ENCODE measurements around the gene ZDHHC6. TPM values are rescaled to one million over a fixed set of nuclear protein-coding genes. Genes with fewer than 3 reads are reported as not detected.

Gene ZDHHC6
- total and polyA plus RNA-seq, 10 of the 15 experiments (the other 5 are each of a cell fraction or from before 2014, with no cell fraction given): 23.8 to 59.4 (median 35.6) TPM

DNA sequence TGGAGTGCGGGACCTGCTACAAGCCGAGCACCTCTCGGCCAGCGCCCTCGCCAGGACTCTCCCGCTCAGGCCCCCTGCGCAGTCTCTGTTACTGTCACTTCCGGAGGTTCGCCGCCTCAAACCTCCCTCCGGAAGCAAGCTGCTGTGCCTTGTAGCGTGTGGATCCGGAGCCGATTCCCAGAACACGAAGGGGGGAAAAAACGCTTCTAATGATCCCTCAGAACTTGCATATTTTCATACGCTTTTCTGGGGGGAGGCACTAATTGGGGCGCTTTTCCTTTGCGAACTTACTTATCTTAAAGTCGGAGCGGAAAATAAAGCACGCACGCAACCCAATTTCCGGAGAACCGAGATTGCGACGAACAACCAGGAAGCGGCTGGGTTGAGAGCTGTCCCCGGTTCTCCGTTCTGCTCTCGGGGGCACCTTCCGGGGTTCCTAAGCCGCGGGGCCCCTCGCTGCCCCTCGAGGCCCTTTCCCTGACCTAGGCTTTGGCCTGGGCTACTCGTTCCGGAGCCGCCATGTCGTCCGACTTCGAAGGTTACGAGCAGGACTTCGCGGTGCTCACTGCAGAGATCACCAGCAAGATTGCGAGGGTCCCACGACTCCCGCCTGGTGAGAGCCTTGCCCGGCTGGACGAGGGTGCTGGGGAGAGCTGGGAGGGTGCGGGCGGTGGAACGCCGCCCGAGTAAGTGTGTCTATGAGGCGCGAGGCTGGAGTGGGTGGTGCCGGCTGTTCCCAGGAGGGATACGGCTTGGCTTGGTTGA, at the start of gene ZDHHC6, which contains the start of gene VTI1A (continued):
- TF ChIP-seq CUX1 (IDR thresholded peaks at IDR 0.05; ENCODE audit: insufficient replicate concordance, low read depth, low read length) (no peak), RB1 (IDR thresholded peaks at IDR 0.05; ENCODE audit: borderline replicate concordance) (peak; percentile 94; the same call in 1 of the 2 replicates), SMARCA5 (IDR thresholded peaks at IDR 0.05) (no peak), SKIL (IDR thresholded peaks at IDR 0.05; ENCODE audit: low read depth, poor library complexity, severe bottlenecking) (peak; percentile 94), BCL11A (IDR thresholded peaks at IDR 0.05; ENCODE audit: low read depth, low read length) (no peak), PAX8 (IDR thresholded peaks at IDR 0.05) (no peak)
- TF ChIP-seq, protein P1, sequence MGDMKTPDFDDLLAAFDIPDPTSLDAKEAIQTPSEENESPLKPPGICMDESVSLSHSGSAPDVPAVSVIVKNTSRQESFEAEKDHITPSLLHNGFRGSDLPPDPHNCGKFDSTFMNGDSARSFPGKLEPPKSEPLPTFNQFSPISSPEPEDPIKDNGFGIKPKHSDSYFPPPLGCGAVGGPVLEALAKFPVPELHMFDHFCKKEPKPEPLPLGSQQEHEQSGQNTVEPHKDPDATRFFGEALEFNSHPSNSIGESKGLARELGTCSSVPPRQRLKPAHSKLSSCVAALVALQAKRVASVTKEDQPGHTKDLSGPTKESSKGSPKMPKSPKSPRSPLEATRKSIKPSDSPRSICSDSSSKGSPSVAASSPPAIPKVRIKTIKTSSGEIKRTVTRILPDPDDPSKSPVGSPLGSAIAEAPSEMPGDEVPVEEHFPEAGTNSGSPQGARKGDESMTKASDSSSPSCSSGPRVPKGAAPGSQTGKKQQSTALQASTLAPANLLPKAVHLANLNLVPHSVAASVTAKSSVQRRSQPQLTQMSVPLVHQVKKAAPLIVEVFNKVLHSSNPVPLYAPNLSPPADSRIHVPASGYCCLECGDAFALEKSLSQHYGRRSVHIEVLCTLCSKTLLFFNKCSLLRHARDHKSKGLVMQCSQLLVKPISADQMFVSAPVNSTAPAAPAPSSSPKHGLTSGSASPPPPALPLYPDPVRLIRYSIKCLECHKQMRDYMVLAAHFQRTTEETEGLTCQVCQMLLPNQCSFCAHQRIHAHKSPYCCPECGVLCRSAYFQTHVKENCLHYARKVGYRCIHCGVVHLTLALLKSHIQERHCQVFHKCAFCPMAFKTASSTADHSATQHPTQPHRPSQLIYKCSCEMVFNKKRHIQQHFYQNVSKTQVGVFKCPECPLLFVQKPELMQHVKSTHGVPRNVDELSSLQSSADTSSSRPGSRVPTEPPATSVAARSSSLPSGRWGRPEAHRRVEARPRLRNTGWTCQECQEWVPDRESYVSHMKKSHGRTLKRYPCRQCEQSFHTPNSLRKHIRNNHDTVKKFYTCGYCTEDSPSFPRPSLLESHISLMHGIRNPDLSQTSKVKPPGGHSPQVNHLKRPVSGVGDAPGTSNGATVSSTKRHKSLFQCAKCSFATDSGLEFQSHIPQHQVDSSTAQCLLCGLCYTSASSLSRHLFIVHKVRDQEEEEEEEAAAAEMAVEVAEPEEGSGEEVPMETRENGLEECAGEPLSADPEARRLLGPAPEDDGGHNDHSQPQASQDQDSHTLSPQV (IDR thresholded peaks at IDR 0.05): no peak
